Smooth muscle cell of the brain vasculature (primary cell): ENCODE measurements around the gene ABCD3.
A peak's percentile ranks its signal among the peaks of the same experiment; 100 is the strongest.

Experiments
- DNase-seq: peaks from one replicate; pipeline ENCODE4 v3.0.0-alpha.2; 2012; ENCODE audit warnings: low read depth, low spot score

ABCD3 gene

DNA sequence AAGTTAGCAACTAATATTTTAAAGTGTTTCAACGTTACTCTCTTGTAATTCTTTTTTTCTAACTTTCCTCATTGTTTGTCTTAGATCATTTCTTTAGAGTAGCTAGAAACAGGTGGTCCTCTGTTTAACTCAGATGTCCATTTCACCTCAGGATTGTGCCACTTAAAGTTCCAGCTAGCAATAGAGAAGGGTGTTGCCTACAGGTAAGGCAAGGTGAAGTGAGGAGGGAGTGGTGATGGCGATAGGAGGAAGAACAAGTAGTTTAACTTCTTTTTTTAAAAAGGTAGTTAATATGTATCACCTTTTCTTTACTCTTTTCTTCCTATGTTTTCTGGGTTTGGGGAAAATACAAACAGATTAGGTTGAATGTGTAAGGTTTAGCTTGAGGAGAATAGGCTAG, 44.4 kb downstream of the ABCD3 start:
- no peak for DNase-seq

DNA sequence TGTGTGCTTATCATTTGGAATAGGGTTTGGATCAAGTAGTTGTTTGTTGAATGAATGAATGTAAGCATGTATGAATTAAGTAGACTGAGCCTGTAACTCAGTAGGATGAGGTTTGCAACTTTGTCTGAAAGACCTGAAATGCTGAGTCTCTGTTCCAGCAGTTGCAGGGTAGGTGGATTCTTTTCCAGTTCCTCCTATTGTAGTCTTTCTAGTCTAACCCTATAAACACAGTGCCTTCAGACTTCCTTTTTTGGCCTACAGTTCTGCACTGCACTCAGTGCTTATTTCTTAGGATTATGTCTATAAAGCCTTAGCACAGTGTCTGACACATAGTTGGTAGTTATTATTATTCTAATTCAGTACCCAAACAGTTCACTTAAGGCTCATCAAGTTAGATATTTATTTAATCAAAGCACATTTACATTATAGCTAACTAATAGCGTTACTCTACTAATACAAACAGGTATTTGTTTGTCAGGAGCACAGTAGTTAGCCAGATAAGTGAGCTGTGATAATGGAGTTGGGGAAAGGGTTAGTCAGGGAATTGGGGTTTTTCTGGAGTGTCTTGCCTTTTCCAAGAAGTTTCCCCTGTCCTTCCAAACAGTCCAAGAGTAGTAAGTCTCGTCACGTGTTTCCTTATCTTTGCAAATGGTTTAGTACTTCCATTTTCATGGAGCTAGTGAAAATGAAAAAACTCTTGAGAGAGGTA, 45.0 kb downstream of the ABCD3 start:
- DNase-seq, result no peak

DNA sequence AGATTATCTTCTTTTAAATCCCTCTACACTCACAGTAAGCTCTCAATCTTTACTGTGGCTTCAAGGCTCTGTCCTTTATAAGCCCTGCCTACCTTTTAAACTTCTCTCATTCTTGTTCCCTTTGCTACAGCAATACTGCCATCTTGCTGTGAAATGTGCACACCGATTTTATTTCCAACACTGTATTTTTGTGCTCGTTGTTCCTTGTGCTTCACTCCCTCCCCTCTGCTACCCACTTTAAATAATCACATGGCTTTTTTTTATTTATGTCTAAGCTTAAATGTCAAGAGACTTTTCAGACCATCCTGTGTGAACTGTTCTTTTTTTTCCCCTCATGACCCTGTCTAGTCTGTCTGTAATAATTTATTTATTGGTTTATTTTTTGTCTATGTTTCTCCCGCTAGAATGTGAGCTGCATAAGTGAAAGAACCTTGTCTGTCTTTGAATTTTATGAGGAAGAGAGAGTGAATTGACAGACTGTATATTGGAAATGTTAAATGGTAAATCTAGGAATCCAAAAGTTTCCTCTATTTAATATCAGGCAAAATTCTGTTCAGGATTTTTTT, 45.7 kb downstream of the ABCD3 start:
- peak; percentile 21 for DNase-seq

DNA sequence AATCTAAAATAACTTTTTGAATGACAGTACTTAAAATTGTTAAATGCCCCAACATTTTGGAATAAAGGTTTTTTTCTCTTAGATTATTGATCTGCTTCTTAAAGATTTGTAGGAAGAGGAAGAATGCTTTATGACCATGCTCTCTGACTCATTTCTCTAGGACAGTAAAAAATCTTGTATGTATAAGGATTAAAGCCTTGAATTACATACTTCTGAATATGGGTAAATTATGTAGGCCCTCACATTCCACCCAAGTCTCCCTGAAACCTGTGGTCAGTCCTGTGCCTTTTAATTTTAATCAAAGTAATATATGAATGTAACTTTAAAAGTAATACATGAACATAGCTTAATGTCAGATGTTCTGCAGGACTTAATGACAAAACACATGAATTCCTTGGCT, 50.5 kb downstream of the ABCD3 start:
- no peak for DNase-seq

DNA sequence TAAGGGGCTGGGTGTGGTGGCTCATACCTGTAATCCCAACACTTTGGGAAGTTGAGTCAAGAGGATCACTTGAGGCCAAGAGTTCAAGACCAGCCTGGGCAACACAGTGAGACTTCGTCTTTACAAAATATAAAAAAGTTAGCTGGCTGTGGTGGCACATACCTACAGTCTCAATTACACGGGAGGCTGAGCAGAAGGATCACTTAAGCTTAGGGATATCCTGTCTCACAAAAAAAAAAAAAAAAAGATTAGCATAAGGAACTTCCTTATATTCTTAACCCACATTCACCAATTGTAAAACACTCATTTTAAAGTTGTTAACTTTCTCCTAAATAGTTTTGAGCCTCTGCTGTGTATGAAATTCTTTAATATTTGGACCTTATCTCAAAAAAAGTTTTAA, 53.1 kb downstream of the ABCD3 start:
- no peak for DNase-seq

DNA sequence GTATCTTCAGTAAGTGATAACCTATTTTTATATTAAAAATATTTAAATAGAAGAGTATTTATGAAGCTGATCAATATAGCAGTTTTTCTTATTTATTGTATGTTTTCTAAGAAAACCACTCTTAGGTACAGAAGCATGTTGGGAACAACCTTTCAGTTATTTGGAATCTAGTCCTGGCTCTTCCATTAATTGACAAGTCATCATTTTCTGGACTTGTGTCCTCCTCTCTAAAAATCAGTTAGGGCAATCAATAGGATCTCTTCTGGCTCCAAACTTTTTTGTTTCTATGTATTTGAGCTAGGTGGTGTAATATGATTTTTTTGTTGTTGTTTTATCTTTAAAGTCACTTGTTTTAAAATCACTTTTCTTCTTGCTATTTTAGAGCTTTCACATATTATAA, 57.0 kb downstream of the ABCD3 start:
- no peak for DNase-seq

DNA sequence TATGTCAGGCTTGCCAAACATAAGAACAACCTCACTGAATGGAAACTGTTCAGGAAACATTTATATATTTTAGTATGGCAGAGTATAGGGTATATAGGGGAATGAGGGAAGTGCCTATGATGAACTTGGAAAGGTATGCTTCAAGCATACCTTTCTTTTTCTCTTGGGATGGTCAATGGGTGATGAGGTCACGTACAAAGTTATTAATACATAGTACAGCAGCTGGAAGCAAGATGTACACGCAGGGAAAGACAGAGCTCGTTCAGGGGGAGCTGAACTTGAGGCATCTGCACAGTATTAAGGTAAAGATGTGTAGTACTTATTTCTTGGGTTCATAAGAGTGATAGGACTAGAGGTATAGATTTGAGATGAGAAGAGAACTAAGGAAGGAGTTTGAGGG, 61.5 kb downstream of the ABCD3 start:
- no peak for DNase-seq

DNA sequence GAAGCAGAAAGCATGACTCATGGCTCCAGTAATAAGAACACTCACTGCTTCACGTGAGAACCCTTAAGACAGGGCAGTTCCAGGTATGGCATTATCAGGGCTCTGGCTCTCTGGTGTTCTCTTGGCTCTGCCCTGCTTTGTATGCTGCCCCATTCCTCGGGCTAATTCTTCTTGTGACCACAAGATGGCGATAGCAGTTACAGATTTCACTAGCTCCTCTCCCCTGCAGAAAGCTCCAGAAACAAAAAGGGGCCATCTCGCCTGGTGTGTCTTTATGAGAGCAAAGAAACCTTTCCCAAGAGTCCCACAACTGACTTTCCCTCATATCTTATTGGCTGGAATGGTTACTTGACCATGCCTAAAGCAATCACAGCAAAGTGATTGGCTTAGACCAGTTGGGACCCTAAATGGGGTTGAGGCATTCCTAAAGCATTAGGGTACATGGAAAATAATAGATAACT, 63.3 kb downstream of the ABCD3 start:
- peak; percentile 31 for DNase-seq

DNA sequence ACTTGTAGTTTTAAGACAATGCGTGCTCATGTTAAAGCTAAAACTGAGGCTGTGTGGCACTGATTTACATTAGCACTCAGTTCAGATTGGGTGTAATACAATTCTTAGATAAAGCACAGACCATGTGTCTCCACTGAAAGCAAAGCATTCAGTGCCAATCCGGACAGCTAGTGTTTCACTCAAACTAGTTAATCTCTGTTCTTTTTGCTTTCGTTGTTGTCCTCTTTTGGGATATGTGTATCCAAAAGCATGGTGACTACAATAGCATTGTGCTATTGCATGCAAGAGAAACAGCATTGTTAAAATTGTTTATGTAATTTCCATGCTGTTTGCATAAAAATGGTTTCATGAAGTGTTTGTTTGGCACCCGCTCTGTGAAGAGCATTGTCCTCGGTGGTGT, 68.8 kb downstream of the ABCD3 start:
- no peak for DNase-seq

DNA sequence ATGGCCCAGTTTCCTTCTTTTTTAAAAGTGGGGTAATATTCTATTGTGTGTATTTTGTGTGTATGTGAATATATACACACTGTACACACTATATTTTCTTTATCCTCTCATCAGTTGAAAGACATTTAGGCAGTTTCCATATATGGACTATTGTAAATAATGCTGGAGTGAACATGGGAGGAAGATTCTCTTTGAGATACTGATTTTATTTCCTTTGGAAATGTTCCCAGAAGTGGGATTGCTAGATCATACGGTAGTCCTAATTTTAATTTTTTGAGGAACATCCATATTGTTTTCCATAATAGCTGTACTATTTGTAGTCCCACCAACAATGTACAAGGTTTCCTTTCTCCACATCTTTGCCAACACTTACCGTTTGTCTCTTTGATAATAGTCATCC, 72.4 kb downstream of the ABCD3 start:
- no peak for DNase-seq

DNA sequence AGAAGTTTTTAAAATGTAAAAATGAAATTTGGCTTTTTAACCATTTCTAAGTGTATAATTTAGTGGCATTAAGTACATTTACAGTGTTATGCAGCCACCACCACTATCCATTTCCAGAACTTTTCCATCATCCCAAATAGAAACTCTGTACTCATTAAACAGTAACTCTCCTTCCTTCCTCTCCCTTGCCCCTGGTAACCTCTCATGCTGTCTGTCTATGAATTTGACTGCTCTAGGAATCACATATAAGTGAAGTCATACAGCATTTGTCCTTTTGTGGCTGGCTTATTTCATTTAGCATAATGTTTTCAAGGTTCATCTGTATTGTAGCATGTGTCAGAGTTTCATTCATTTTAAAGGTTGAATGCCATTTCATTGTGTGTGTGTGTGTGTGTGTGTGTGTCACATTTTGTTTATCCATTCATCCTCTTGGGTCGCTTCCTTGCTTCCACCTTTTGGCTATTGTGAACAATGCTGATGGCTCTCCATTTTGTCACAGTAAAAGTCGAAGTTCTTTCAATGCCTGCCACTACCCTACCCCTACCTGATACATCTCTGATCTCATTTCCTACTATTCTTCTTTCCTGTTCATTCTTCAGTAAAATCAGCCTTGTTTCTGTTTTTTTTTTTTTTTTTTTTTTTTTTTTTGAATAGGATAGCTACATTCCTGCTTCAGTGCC, 78.0 kb downstream of the ABCD3 start:
- no peak for DNase-seq

DNA sequence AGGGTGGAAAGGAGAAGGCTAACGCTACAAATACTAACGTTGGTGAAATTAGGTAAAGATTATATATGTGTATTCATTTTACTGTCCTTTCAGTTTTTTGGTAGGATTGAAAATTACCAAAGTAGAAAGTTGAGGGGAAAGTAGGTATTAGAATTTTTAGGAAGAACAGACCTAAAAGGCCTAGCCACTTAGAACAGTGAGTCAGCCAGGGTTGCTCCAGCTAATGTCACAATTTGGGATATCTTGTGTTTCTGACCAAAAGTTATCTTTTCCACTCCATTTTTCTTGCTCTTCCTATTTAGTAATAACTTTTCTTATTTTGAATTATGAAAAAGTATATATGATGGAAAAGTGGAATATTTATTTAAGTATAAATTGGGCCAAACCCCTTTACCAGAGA, 83.2 kb downstream of the ABCD3 start:
- DNase-seq, result no peak

DNA sequence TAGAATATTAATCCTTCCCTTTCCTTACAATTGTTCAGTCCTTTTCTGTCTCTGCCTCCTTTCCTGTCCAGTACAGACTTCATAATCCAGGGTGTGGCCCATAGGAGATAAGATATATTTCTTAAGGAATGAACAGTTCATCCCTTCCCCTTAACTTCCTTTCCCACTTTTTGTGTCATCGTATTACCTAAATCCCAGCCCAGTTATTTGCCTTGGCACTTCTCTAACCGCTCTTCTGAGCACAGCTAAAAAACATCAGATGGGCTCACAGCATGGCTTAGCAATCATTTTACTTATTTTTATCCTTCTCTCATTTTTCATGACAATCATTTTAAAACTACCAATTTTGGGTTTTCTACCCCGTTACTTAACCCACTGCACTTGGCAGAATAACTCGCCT, 83.7 kb downstream of the ABCD3 start:
- no peak for DNase-seq

DNA sequence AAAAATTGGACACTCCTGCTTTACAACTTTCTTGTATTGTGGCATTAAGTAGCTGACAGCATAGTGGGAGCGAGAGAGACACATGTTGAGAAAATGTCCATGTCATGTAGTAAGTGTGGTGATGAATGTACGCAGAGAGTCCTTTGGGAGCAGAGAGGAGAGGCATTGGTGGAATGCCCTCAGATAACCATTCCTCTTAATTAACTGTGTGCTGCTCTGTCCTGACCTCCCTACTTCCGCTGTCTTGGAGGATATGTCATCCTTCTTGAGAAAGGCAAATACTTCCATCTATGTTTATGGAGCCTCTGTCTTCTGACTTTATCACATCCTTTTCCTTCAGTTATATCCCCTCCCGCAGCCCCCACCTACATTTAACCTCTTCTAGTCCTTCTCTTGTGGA, 85.0 kb downstream of the ABCD3 start:
- DNase-seq, result no peak

DNA sequence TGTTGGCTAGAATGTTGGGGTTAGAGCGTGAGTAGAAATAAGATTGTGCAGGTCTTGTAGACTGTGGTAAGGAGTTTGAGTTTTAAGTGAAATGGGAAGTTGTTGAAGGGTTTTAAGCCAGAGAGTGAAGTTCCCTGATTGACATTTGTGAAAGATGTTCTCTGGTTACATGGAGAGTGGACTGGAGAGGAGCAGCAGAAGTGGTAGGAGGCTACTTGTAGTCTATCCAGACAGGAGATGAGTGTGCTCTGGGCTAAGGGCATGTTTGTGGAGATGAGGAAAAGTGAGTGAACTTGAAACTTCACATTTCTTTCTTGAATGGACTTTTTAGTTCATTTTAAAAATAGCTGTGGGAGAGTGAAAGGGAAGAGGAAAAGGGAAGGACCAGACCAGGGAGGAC, 86.4 kb downstream of the ABCD3 start:
- DNase-seq, result no peak

DNA sequence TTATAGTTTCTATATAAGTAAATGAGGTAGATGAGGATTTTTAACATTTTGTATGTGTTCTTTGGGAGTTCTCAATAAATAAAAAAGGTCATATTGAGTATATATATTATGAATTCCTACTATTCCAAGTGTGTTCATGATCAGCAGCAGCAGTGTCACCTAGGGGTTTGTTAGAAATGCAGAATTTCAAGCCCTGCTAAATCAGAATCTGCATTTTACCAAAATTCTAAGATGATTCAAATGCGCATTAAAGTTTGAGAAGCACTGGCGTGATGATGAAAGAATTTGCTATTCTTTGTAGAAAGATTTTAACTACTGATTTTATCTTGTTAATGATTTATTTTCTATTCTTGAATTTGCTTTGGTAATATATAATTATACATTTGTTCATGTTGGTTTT, 94.6 kb downstream of the ABCD3 start:
- no peak for DNase-seq

DNA sequence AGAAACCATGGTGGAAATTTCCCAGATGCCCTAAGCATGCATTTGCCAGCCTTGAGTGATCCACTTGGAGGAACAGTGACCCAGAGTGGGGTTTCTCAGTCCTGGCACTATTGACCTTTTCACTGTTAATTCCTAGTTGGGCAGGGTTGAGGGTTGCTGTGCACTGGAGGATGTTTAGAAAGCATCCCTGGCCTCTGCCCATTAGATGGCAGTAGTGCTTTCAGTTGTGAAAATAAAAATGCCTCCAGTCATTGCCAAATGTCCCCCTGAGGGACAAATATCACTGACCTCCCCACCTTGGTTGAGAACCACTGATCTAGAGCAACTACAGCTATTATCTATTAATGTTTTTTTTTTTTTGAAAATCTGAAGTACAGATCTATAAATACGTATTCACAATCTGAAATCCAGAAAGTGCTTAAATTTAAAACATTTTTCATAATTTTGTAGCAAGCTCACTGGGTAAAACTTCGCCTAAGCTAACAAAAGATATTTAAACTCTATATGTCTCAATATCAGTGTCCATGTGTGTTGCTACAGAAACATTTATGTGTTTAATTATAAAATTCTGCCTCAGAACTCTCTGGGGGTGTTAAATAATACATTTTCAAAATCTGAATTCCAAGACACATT, 96.0 kb downstream of the ABCD3 start:
- DNase-seq, result no peak

DNA sequence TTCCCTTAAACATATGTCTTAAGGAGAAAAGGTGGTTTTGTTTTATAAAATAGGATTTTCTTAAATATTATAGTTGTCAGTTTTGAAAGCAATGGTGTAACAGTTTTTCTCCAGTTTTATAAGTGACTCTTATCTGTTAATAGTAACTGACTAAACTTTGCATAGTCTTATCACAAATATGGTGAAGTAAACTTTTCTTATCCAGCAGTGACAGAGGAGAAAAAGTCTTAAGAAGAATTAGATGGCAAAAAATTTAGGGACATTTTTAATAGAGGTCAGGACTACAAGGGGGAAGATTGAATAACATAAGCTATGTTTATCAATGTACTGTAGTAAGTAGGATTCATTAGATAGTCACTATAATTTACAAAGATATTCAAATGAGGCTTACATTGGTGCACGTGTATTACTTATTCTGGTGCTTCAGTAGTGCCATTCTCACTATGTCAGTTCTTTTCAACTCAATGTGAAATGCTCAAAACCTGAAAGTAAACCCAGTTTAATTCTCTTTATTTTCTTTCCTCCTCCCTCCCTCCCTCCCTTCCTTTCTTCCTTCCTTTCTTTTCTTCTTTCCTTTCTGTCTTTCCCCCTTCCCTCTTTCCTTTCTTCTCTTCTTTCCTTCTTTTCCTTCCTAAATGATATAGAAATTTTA, 97.2 kb downstream of the ABCD3 start:
- DNase-seq, result no peak

DNA sequence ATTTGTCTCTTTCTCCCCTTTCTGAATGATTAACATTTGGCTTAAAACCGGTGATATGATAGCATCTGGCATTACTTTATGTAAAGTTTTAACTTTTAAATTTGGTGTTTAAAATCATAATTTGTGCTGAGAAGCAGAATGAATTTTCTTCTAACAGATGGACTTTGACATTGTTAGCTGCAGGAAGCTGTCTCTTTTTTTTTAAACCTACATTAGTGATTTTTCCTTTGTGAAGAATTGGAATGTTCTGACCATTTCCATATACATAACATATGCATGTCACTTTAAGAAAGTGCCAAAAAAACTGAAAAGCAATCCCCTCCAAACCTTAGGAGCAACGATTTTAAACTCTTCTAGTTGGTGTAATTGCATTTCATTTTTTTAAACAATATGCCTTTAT, 101.2 kb downstream of the ABCD3 start:
- DNase-seq, result no peak

DNA sequence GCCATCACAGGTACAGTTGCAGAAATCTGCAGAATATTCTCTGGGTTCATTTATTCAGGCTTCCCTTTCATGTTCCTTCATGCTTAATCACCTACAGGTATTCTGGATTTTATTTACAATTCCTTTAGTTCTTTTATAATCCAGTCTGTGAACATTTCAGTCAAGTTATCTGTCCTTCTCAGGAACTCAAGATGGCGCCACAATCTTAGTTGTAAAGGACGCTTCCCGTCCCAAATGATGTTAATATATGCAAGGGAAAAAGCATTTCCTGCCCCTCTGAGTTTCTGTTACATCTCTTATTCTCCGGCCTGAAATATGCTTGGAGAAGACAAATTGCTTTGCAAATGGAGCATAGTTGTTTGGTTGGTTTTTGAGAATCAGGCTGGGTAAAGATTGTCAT, 104.1 kb downstream of the ABCD3 start:
- DNase-seq, result peak; percentile 53

DNA sequence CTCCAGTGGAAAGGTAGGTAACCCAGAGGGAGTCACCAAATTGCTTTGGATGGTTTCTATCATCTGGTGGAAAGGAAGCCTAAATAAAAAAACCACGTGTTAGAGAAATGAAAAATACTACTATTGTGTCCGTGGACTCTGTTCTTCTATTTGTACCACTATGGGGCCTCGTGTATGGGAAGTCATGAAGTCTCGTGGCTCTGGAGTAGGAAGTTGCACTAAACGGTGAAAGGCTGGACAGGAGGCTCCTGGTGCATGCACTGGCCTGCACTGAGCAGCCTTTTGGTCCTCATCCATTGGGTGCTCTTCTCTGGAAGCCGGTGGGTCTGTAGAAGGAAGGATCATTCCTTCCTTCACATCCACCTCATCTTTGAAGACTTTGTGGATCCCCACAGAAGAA, 106.3 kb downstream of the ABCD3 start:
- no peak for DNase-seq
